GM23338 (cell line): ENCODE measurements around the gene GNAT2. TPM values are rescaled to one million over a fixed set of nuclear protein-coding genes. Genes with fewer than 3 reads are reported as not detected.

ENCODE experiments used
- ATAC-seq: fragments of 200-7000 bp; cut with Tn5 transposase; 3 replicates; pipeline ENCODE4 v1.9.1; 2020
- DNase-seq: peaks from one replicate; pipeline ENCODE4 v3.0.0-alpha.2; 2015; ENCODE audit warnings: low spot score
- H2AFZ ChIP-seq: fragments of 200-600 bp; sonication (generic); 2 replicates; pipeline ENCODE4 v1.8.0; 2016; ENCODE audit warnings: antibody characterized with exemption, mild to moderate bottlenecking, moderate library complexity
- H3F3A ChIP-seq: fragments of 200-600 bp; sonication (generic); replicated peaks from 2 replicates; pipeline ENCODE4 v1.8.0; 2017; ENCODE audit warnings: antibody characterized with exemption, mixed run types, low read depth
- H3K27ac ChIP-seq: fragments of 200-600 bp; sonication (generic); 2 replicates; pipeline ENCODE4 v1.6.1; 2016; ENCODE audit warnings: low read depth
- H3K27me3 ChIP-seq: fragments of 200-600 bp; sonication (generic); 2 replicates; pipeline ENCODE4 v1.8.0; 2016; ENCODE audit warnings: mild to moderate bottlenecking, mixed run types, moderate library complexity; ENCODE audit not compliant: insufficient read depth
- H3K36me3 ChIP-seq: fragments of 200-600 bp; sonication (generic); 2 replicates; pipeline ENCODE4 v1.8.0; 2016; ENCODE audit warnings: mild to moderate bottlenecking; ENCODE audit not compliant: insufficient read depth
- H3K4me1 ChIP-seq: fragments of 200-600 bp; sonication (generic); 2 replicates; pipeline ENCODE4 v1.8.0; 2016; ENCODE audit warnings: mild to moderate bottlenecking, moderate library complexity; ENCODE audit not compliant: insufficient read depth
- H3K4me2 ChIP-seq: fragments of 200-600 bp; sonication (generic); 2 replicates; pipeline ENCODE4 v1.7.1; 2017; ENCODE audit warnings: mixed run types
- H3K4me3 ChIP-seq: fragments of 200-600 bp; sonication (generic); 2 replicates; pipeline ENCODE4 v1.6.1; 2016; ENCODE audit warnings: mixed run types
- H3K79me2 ChIP-seq: fragments of 200-600 bp; sonication (generic); replicated peaks from 2 replicates; pipeline ENCODE4 v1.8.0; 2017; ENCODE audit warnings: mild to moderate bottlenecking; ENCODE audit not compliant: insufficient read depth
- H3K9me2 ChIP-seq: fragments of 200-600 bp; sonication (generic); 2 replicates; pipeline ENCODE4 v1.8.0; 2017; ENCODE audit not compliant: insufficient read depth
- H4K20me1 ChIP-seq: fragments of 200-600 bp; sonication (generic); replicated peaks from 2 replicates; pipeline ENCODE4 v1.8.0; 2017; ENCODE audit warnings: mild to moderate bottlenecking; ENCODE audit not compliant: insufficient read depth
- H3K27ac Mint-ChIP-seq: 2 replicates; pipeline ENCODE4 v1.8.0; 2020; ENCODE audit warnings: inconsistent platforms, mild to moderate bottlenecking, moderate library complexity, mixed read lengths
- H3K27me3 Mint-ChIP-seq: 3 replicates; pipeline ENCODE4 v1.8.0; 2022; ENCODE audit warnings: low read depth, mild to moderate bottlenecking, moderate library complexity, mixed read lengths, inconsistent platforms; ENCODE audit not compliant: insufficient read depth, poor library complexity
- H3K36me3 Mint-ChIP-seq: 3 replicates; pipeline ENCODE4 v1.8.0; 2021; ENCODE audit warnings: low read depth, mild to moderate bottlenecking, inconsistent platforms, moderate library complexity, mixed read lengths
- H3K4me1 Mint-ChIP-seq: 3 replicates; pipeline ENCODE4 v1.8.0; 2020; ENCODE audit warnings: mild to moderate bottlenecking, inconsistent platforms, mixed read lengths
- H3K4me3 Mint-ChIP-seq: 3 replicates; pipeline ENCODE4 v1.8.0; 2021; ENCODE audit warnings: moderate library complexity, mild to moderate bottlenecking, inconsistent platforms, mixed read lengths
- H3K9me3 Mint-ChIP-seq: 3 replicates; pipeline ENCODE4 v1.8.0; 2020; ENCODE audit warnings: moderate library complexity, mild to moderate bottlenecking, inconsistent platforms, mixed read lengths
- CREB1 ChIP-seq: fragments of 250-450 bp; sonication (Bioruptor Pico); IDR thresholded peaks from 2 replicates; pipeline ENCODE4 v1.5.0; 2020; ENCODE audit warnings: low read depth, mild to moderate bottlenecking, moderate library complexity
- ETS1 ChIP-seq: IDR thresholded peaks from 2 replicates; pipeline ENCODE4 v1.6.1; 2016; ENCODE audit warnings: antibody characterized with exemption
- EZH2 ChIP-seq: fragments of 200-600 bp; sonication (generic); IDR thresholded peaks from one replicate; pipeline ENCODE4 v1.8.0; 2017; ENCODE audit warnings: antibody characterized with exemption, mild to moderate bottlenecking, low read depth; ENCODE audit not compliant: unreplicated experiment
- EZH2phosphoT487 ChIP-seq: fragments of 200-600 bp; sonication (generic); IDR thresholded peaks from one replicate; pipeline ENCODE4 v1.8.1; 2018; ENCODE audit warnings: antibody characterized with exemption; ENCODE audit not compliant: unreplicated experiment
- JUNB ChIP-seq: IDR thresholded peaks from one replicate; pipeline ENCODE4 v1.6.1; 2016; ENCODE audit warnings: antibody characterized with exemption; ENCODE audit not compliant: unreplicated experiment
- POLR2AphosphoS5 ChIP-seq: IDR thresholded peaks from 2 replicates; pipeline ENCODE4 v1.6.1; 2016; ENCODE audit warnings: antibody characterized with exemption, low read depth
- REST ChIP-seq: IDR thresholded peaks from one replicate; pipeline ENCODE4 v1.6.1; 2018; ENCODE audit warnings: antibody characterized with exemption; ENCODE audit not compliant: unreplicated experiment
- STAT1 ChIP-seq: IDR thresholded peaks from one replicate; pipeline ENCODE4 v1.6.1; 2016; ENCODE audit warnings: antibody characterized with exemption; ENCODE audit not compliant: unreplicated experiment
- ZNF114 ChIP-seq: fragments of 250-450 bp; sonication (Bioruptor Pico); IDR thresholded peaks from 2 replicates; pipeline ENCODE4 v1.5.0; 2020; ENCODE audit warnings: mild to moderate bottlenecking, moderate library complexity
- ZNF331 ChIP-seq: fragments of 250-450 bp; sonication (Bioruptor Pico); IDR thresholded peaks from 2 replicates; pipeline ENCODE4 v1.5.0; 2020; ENCODE audit warnings: low read depth, mild to moderate bottlenecking, moderate library complexity
- polyA plus RNA-seq: library from polyadenylated mRNA; unstranded; fragments of >200 nt; fragmentation: Nextera tagmentation; extraction: Ambion mirVana; gene quantifications from 2 replicates; pipeline ENCODE4 v1.2.1, GENCODE V29; 2016
- total RNA-seq: library from RNA; depleted of rRNA; stranded (reverse); fragments of >200 nt; shearing (Covaris generic); gene quantifications from 2 replicates; pipeline ENCODE4 v1.2.3, GENCODE V29; 2014
- TF ChIP-seq, protein P1 (sequence below), 2 experiments: fragments of 200-600 bp in 1 of 2; sonication (generic) in 1 of 2; conservative IDR thresholded peaks; 2 replicates each; pipeline versions ENCODE4 v1.5.1 to v1.6.1; 2016 to 2017; ENCODE audit warnings: antibody characterized with exemption in 2 of 2, low read depth in 2 of 2, mild to moderate bottlenecking in 2 of 2, moderate library complexity in 1 of 2

GNAT2 gene
- total and polyA plus RNA-seq, 2 experiments from 2014 or later: 0.21 TPM; not detected in 1

- TF ChIP-seq ETS1: no peak
- TF ChIP-seq POLR2AphosphoS5: no peak
- no peak for TF ChIP-seq ZNF114 (CRISPR knock-in tag)
- no peak for TF ChIP-seq STAT1
- TF ChIP-seq EZH2phosphoT487: no peak
- TF ChIP-seq EZH2: no peak
- TF ChIP-seq CREB1 (CRISPR knock-in tag): no peak
- no peak for TF ChIP-seq JUNB
Measured at GRCh38 chr1:109595531-109595930, 23.9 kb downstream of the GNAT2 start (continued).

DNA sequence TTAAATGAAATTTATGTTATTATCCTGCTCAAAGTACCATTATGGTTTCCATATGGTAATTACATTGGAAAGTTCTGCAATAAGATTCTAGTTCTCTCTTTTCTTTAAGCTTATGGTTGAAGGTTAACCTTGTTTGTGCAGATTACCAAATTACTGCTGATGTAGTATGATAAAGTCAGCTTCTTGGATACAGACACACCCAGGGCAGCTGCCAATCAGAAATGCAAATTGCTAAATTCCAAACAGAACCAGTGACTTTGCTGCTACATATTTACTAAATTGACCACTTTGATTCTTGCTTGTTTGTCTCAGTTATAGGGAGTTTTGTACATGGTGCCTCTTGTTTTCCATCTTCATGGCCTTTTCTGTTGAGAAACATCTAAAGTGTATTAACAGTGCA is 26.5 kb downstream of the GNAT2 start:
- peaks cover 16% of the 10 kb centered on the region for H3K36me3 ChIP-seq
- no peaks in the 10 kb centered on the region for H4K20me1 ChIP-seq
- no peaks in the 10 kb centered on the region for H3K9me3 Mint-ChIP-seq
- no peak overlapping the region for H3K4me3 ChIP-seq
- H3K4me3 Mint-ChIP-seq: no peak overlapping the region
- H3K27me3 ChIP-seq: no peaks in the 10 kb centered on the region
- H3K4me1 ChIP-seq: no peaks in the 10 kb centered on the region
- peaks cover 22% of the 10 kb centered on the region; the same call in 1 of the 3 replicates for H3K36me3 Mint-ChIP-seq
- ATAC-seq (no peak), DNase-seq (no peak)
- no peaks in the 10 kb centered on the region for H3K27me3 Mint-ChIP-seq
- no peak overlapping the region for H3K4me2 ChIP-seq
- H3K79me2 ChIP-seq: no peaks in the 10 kb centered on the region
- H2AFZ ChIP-seq: no peak overlapping the region
- no peak overlapping the region for H3K27ac ChIP-seq
- H3K4me1 Mint-ChIP-seq: no peaks in the 10 kb centered on the region
- H3K9me2 ChIP-seq: no peaks in the 10 kb centered on the region
- no peaks in the 10 kb centered on the region for H3F3A ChIP-seq
- TF ChIP-seq REST: no peak
- H3K27ac Mint-ChIP-seq: no peak overlapping the region

DNA sequence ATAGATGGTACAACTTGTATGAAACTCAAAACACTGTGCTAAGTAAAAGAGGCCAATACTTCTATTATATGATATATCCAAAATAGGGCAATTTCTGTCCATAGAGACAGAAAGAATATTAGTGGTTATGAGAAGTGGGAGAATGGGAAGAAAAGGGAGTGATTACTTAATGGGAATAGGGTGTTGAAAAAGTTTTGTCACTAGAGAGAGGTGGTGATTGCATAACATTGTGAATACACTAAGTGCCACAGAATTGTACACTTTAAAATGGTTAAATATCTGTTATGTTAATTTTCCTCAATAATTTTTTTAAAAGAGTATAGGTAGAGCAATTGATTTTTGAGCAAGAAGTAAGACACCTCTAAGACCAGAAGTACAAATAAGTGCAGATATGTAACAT is 29.7 kb downstream of the GNAT2 start:
- no peaks in the 10 kb centered on the region for H3F3A ChIP-seq
- peaks cover 37% of the 10 kb centered on the region for H3K36me3 ChIP-seq
- Mint-ChIP-seq H3K4me1 (no peaks in the 10 kb centered on the region), H3K27ac (no peak overlapping the region), H3K36me3 (peaks cover 34% of the 10 kb centered on the region; the same call in 2 of the 3 replicates), H3K4me3 (no peak overlapping the region), H3K9me3 (no peaks in the 10 kb centered on the region), H3K27me3 (no peaks in the 10 kb centered on the region)
- ATAC-seq (no peak), DNase-seq (no peak)
- no peaks in the 10 kb centered on the region for H3K9me2 ChIP-seq
- no peaks in the 10 kb centered on the region for H3K79me2 ChIP-seq
- H3K27ac ChIP-seq: no peak overlapping the region
- no peak overlapping the region for H3K4me2 ChIP-seq
- no peak overlapping the region for H2AFZ ChIP-seq
- H4K20me1 ChIP-seq: no peaks in the 10 kb centered on the region; the same call in 1 of the 2 replicates
- H3K4me3 ChIP-seq: no peak overlapping the region
- no peaks in the 10 kb centered on the region for H3K4me1 ChIP-seq
- no peaks in the 10 kb centered on the region for H3K27me3 ChIP-seq
- no peak for TF ChIP-seq REST
- TF ChIP-seq ZNF114 (CRISPR knock-in tag): no peak
- TF ChIP-seq, protein P1, sequence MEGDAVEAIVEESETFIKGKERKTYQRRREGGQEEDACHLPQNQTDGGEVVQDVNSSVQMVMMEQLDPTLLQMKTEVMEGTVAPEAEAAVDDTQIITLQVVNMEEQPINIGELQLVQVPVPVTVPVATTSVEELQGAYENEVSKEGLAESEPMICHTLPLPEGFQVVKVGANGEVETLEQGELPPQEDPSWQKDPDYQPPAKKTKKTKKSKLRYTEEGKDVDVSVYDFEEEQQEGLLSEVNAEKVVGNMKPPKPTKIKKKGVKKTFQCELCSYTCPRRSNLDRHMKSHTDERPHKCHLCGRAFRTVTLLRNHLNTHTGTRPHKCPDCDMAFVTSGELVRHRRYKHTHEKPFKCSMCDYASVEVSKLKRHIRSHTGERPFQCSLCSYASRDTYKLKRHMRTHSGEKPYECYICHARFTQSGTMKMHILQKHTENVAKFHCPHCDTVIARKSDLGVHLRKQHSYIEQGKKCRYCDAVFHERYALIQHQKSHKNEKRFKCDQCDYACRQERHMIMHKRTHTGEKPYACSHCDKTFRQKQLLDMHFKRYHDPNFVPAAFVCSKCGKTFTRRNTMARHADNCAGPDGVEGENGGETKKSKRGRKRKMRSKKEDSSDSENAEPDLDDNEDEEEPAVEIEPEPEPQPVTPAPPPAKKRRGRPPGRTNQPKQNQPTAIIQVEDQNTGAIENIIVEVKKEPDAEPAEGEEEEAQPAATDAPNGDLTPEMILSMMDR (conservative IDR thresholded peaks at IDR 0.05; ENCODE audit: low read depth in 2 of 2): no peak
- TF ChIP-seq ZNF331 (CRISPR knock-in tag): no peak
- no peak for TF ChIP-seq CREB1 (CRISPR knock-in tag)
- TF ChIP-seq EZH2: no peak
- no peak for TF ChIP-seq EZH2phosphoT487
